Peyer's patch (tissue), 4 donors: ENCODE measurements around the gene FBN3.

ENCODE experiments used
- CTCF ChIP-seq, 6 experiments: fragments of 450-650 bp in 4 of 6; fragments of 200-600 bp in 2 of 6; sonication (generic) in 1 of 6; IDR thresholded peaks; one replicate each; pipeline ENCODE4 v1.5.1; 2017 to 2019; ENCODE audit warnings: antibody characterized with exemption in 6 of 6, mild to moderate bottlenecking in 3 of 6, moderate library complexity in 1 of 6
- POLR2A ChIP-seq, 2 donors: fragments of 450-650 bp; IDR thresholded peaks; one replicate each; pipeline ENCODE4 v1.5.1; 2017; ENCODE audit warnings: antibody characterized with exemption in 2 of 2, mild to moderate bottlenecking in 2 of 2, moderate library complexity in 2 of 2

GRCh38 chr19:8052464-8052859, 96.9 kb downstream of the FBN3 start, which contains the start of gene CCL25:
- TF ChIP-seq POLR2A (IDR thresholded peaks at IDR 0.05) (no peak), CTCF (IDR thresholded peaks at IDR 0.05) (no peak)
